ENCODE measurements around the gene TAGLN2.

TAGLN2 gene

GRCh38 chr1:159924791-159925718 lies at the start of gene TAGLN2:
Gene TAGLN2, minus strand, starts transcription at chr1:159925507. Its CDS starts 4,998 bp downstream, at chr1:159920509.
- DNase-seq, result peak; percentile 19

- no peak for DNase-seq
Observed at GRCh38 chr1:159974350-159974965, 49.2 kb upstream of the TAGLN2 start.

DNA sequence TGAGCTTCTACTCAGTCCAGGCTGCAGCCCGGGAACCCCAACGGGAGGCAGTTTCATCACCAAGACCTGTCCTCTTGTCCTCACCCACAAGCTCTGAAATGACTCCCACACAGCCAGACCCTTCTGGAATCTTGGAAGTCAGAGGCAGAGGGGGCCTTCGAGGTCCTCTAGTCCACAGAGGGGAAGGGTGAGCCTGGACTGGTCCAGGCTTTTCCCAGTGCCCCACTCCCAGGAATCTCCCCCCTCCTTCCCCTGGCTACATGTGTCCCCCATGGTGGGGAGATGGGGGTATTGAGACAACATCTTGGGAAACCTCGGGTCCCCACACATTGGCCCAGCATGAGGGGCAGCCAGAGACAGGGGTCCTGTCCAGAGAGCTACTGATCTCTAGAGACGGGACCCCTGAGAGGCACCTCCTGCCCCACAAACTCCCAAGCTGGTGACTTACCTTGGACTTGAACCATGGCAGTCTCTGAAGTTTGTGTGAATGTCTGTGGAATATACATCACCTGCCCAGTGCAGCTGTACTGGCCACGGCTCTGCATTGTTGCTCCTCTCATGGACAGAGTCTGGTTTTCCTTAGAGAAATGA lies 48.1 kb upstream of the TAGLN2 start:
- DNase-seq, result no peak

GRCh38 chr1:159972443-159973205 lies 47.3 kb upstream of the TAGLN2 start:
- no peak for DNase-seq

DNA sequence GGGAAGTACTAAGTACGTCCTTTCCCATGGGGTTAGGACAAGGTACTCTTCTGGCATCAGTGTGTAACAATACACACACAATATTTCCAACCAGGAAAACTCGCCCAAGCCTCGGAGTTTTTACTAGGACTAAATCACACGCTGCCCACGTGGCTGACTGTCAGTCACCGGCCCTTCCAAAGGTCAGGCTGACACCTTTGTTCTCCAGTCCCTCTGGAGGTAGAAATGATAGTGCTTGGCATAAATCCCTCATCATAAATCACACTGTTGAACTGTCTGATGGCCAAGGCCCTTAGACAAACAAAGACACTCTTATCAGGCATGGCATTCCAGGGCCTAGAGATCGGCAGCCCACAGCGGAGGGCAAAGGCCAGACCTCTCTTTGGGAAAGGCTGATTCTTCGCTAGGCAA lies 45.6 kb upstream of the TAGLN2 start:
- DNase-seq, result no peak

DNA sequence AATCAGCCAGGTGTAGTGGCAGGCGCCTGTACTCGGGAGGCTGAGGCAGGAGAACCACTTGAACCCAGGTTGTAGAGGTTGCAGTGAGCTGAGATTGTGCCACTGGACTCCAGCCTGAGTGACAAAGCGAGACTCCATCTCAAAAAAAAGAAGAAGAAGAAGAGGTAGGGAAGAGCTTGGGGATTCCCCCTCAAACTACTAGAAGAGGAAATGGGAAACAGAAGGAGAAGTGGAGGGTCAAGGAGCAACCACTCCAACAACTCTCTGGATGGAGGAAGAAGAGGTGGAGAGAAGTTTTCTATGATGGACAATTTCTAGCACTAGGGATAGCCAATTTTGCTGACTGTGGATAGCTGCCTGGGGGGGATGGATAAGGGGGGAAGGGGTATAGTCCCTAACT lies 43.6 kb upstream of the TAGLN2 start:
- DNase-seq, result no peak

DNA sequence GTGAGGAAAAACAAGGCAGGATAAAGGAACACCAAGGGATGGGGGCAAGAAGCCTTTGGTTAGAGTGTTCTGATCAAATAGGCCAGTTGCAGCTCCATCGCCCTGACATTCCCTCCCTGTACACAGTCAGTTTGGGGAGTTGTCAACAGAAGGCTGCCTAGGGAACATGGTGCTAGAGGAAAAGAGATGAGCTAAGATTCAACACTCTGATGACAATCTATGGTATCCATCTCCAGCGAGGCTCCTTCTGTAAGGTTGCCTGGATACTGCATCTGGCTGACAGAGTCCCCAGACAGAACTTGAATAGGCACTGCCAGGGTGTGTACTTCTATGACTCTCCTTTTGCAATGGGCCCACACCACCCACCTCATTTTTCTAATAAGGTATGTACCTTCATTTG lies 40.0 kb upstream of the TAGLN2 start:
- no peak for DNase-seq

- no peak for DNase-seq
Observed at GRCh38 chr1:159964144-159964543, 38.8 kb upstream of the TAGLN2 start.

GRCh38 chr1:159962176-159962575 lies 36.9 kb upstream of the TAGLN2 start:
- no peak for DNase-seq

- no peak for DNase-seq
Observed at GRCh38 chr1:159961636-159962035, 36.3 kb upstream of the TAGLN2 start.

GRCh38 chr1:159960721-159961381 lies 35.5 kb upstream of the TAGLN2 start:
- no peak for DNase-seq

- no peak for DNase-seq
Observed at GRCh38 chr1:159959451-159959850, 34.1 kb upstream of the TAGLN2 start.

- no peak for DNase-seq
Observed at GRCh38 chr1:159958719-159959380, 33.5 kb upstream of the TAGLN2 start.

GRCh38 chr1:159957824-159958268 lies 32.5 kb upstream of the TAGLN2 start:
- DNase-seq, result no peak

DNA sequence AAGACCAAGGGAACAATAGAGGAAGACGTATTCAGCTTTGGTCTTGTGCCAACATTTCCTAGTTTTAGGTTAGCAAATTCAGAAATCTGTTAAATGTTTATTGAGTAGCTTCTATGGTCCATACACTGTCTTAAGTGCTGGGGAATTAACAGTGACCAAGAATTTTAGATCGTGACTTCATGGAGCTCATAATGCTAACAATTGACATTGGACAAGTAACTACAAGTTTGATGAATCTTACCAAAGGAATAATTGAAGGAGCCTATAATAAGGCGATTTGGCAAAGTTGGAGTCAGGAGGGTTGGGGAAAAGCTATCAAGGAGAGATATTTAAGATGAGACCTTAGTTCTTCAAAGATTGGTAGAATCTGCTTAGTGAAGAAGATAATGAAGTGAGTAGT lies 30.1 kb upstream of the TAGLN2 start:
- no peak for DNase-seq

- no peak for DNase-seq
Observed at GRCh38 chr1:159953536-159954515, 28.5 kb upstream of the TAGLN2 start, which contains the start of gene SLAMF9. Gene SLAMF9, minus strand, starts transcription at chr1:159954237. Its CDS starts 100 bp downstream, at chr1:159954137.

DNA sequence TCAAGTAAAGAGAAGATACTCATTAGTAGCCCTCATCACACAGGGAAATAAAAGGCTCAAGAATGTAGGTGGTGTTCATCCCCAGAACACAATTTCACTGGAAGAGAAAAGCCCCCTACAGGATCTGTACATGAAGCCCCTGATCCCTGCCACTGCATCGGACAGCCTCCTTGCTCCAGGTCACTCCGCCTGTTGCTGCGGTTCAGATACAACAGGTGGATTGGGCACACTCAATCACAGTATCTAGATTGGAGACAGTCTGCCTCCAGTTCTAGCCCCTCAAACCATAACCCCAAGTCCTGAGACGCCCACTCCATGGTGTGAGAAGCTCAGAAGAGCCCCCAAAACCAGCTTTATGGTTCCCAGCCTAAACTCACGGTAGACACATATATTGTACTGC lies 27.6 kb upstream of the TAGLN2 start:
- DNase-seq, result no peak

DNA sequence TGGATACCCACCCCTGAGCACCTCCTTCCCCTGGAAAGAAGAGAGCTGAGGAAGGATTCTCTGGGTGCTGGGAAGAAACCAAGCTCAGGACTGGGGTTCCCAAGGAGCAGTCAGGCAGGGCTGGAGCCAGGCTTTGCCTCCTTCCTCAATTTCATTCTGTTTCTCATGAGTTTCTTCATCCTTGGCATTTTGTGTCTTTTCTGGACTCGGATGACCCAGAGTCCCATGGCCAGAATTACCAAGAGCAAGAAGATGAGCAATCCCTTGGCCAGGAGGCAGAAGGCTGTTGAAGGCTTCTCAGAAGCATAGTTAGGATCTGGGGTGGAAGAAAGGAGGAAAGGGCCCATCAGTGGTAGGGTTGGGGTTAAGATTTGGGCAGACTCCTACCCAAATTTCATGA lies 26.2 kb upstream of the TAGLN2 start:
- no peak for DNase-seq

- DNase-seq, result no peak
Observed at GRCh38 chr1:159951016-159951415, 25.7 kb upstream of the TAGLN2 start.

GRCh38 chr1:159949981-159950381 lies 24.7 kb upstream of the TAGLN2 start:
- no peak for DNase-seq

- no peak for DNase-seq
Observed at GRCh38 chr1:159949123-159949522, 23.8 kb upstream of the TAGLN2 start.

Data from NCI-H2029 treated with DMSO at 0.1 percent for 48 hours (cell line).